ENCODE data around the gene MED26. TPM values are rescaled to one million over a fixed set of nuclear protein-coding genes. Genes with fewer than 3 reads are reported as not detected.

Gene MED26
- total RNA-seq, 1 experiment from 2014 or later: 8.8 TPM

GRCh38 chr19:16532440-16533234 lies 95.4 kb downstream of the MED26 start:
- Histone ChIP-seq H3K27me3 (ENCODE audit: control insufficient read depth, insufficient read depth, low read length) (no peaks in the 10 kb centered on the region), H3K27ac (ENCODE audit: low read length) (no peak overlapping the region), H3K4me1 (ENCODE audit: control insufficient read depth, insufficient read depth, low read length) (no peaks in the 10 kb centered on the region), H3K9me3 (ENCODE audit: control insufficient read depth, insufficient read depth, low read depth, low read length) (no peaks in the 10 kb centered on the region), H3K4me3 (ENCODE audit: low read depth in 2 of 2, low read length in 2 of 2) (no peak overlapping the region), H3K36me3 (ENCODE audit: control insufficient read depth, insufficient read depth, low read length) (no peaks in the 10 kb centered on the region; the same call in 1 of the 2 replicates)
- intact Hi-C loops (cut with micrococcal nuclease; ENCODE audit: unreplicated experiment): no loop called here
- ChIA-PET CTCF (no interaction called here), POLR2A (interaction anchor here (0.5 kb wide), 1 partner anchor 80 kb away, joined by 8 read pairs; no protein-coding TSS in a partner anchor)
- DNase-seq (ENCODE audit: low read depth, low spot score): no peak
- no peak for ATAC-seq
- TF ChIP-seq CTCF (IDR thresholded peaks at IDR 0.05) (no peak), REST (IDR thresholded peaks at IDR 0.05; ENCODE audit: insufficient read depth in 1 of 2, low read depth in 2 of 2, low read length in 1 of 2) (no peak), SIN3A (IDR thresholded peaks at IDR 0.05; ENCODE audit: borderline replicate concordance, insufficient read depth, low read depth, low read length) (no peak), POLR2AphosphoS5 (IDR thresholded peaks at IDR 0.05; ENCODE audit: low read depth, low read length) (no peak), TCF7L2 (IDR thresholded peaks at IDR 0.05; ENCODE audit: low read depth, low read length) (no peak)
- in situ Hi-C loops (cut with HindIII; ENCODE audit: low pct_unique_long_range_greater_than_20kb, low sequenced_read_pairs): no loop called here
- no TSS peak for BruUV-seq (replicated peaks)

GRCh38 chr19:16531380-16531669 lies 96.7 kb downstream of the MED26 start:
- H3K27ac ChIP-seq (ENCODE audit: low read length): no peak overlapping the region

More at GRCh38 chr19:16531380-16531669, 96.7 kb downstream of the MED26 start:
- in situ Hi-C loops (cut with HindIII; ENCODE audit: low pct_unique_long_range_greater_than_20kb, low sequenced_read_pairs): no loop called here
- POLR2A ChIA-PET: no interaction called here
- DNase-seq (ENCODE audit: low read depth, low spot score) (no peak), ATAC-seq (no peak)
- TF ChIP-seq REST (IDR thresholded peaks at IDR 0.05; ENCODE audit: insufficient read depth in 1 of 2, low read depth in 2 of 2, low read length in 1 of 2) (no peak), POLR2AphosphoS5 (IDR thresholded peaks at IDR 0.05; ENCODE audit: low read depth, low read length) (no peak), SIN3A (IDR thresholded peaks at IDR 0.05; ENCODE audit: borderline replicate concordance, insufficient read depth, low read depth, low read length) (no peak), CTCF (IDR thresholded peaks at IDR 0.05) (no peak), TCF7L2 (IDR thresholded peaks at IDR 0.05; ENCODE audit: low read depth, low read length) (no peak)
- Histone ChIP-seq H3K9me3 (ENCODE audit: control insufficient read depth, insufficient read depth, low read depth, low read length) (no peaks in the 10 kb centered on the region), H3K36me3 (ENCODE audit: control insufficient read depth, insufficient read depth, low read length) (peaks cover 3% of the 10 kb centered on the region; the same call in 1 of the 2 replicates), H3K4me3 (ENCODE audit: low read depth in 2 of 2, low read length in 2 of 2) (no peak overlapping the region), H3K4me1 (ENCODE audit: control insufficient read depth, insufficient read depth, low read length) (no peaks in the 10 kb centered on the region), H3K27me3 (ENCODE audit: control insufficient read depth, insufficient read depth, low read length) (no peaks in the 10 kb centered on the region)
- no TSS peak for BruUV-seq (replicated peaks)
- intact Hi-C loops (cut with micrococcal nuclease; ENCODE audit: unreplicated experiment): no loop called here
- CTCF ChIA-PET: no interaction called here

Data from Panc1 (cell line).